ENCODE data around the gene TMEM217.

TMEM217 gene

DNA sequence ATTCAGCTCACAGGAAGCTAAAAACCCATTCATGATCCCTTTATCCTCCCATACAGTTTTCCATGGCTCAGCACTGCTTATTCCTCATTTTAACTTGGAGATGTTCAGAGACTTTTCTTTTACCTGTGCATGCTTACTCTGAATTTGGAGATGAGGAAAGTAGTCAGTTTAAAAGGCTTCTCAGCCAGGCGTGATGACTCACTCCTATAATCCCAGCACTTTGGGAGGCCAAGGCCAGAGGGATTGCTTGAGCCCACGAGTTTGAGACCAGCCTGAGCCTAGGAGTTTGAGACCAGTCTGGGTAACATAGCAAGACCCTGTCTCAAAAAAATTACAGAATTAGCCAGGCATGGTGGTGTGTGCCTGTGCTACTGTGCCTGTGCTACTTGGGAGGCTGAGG lies 30.3 kb upstream of the TMEM217 start:
- no peak overlapping the region for H3K27ac ChIP-seq (ENCODE audit: low read depth, low read length, poor library complexity, severe bottlenecking)
- no peaks in the 10 kb centered on the region for H3K9me3 ChIP-seq (ENCODE audit: low read length)
- H4K20me1 ChIP-seq (ENCODE audit: insufficient read depth, low read length) = no peaks in the 10 kb centered on the region
- no peak for TF ChIP-seq EZH2 (IDR thresholded peaks at IDR 0.05; ENCODE audit: borderline replicate concordance, low read length)
- TF ChIP-seq CTCF (IDR thresholded peaks at IDR 0.05; ENCODE audit: low read length) = no peak
- H3F3A ChIP-seq (ENCODE audit: insufficient read depth, low read length) = no peaks in the 10 kb centered on the region
- no peak overlapping the region for H3K9ac ChIP-seq (ENCODE audit: low read length)
- no peaks in the 10 kb centered on the region for H3K79me2 ChIP-seq (ENCODE audit: insufficient read depth, low read length)
- no peak overlapping the region for H3K4me2 ChIP-seq (ENCODE audit: low read length)
- no peaks in the 10 kb centered on the region for H3K9me2 ChIP-seq (ENCODE audit: low read depth, low read length)
- peaks cover 57% of the 10 kb centered on the region for H3K36me3 ChIP-seq (ENCODE audit: insufficient read depth, low read length)
- H2AFZ ChIP-seq (ENCODE audit: low read length) = no peak overlapping the region
- no peaks in the 10 kb centered on the region for H3K27me3 ChIP-seq (ENCODE audit: insufficient read depth, low read length)
- no peak overlapping the region for H3K4me3 ChIP-seq (ENCODE audit: low read depth, low read length, poor library complexity, severe bottlenecking)
- peaks cover 3% of the 10 kb centered on the region for H3K4me1 ChIP-seq (ENCODE audit: insufficient read depth, low read length, severe bottlenecking)

DNA sequence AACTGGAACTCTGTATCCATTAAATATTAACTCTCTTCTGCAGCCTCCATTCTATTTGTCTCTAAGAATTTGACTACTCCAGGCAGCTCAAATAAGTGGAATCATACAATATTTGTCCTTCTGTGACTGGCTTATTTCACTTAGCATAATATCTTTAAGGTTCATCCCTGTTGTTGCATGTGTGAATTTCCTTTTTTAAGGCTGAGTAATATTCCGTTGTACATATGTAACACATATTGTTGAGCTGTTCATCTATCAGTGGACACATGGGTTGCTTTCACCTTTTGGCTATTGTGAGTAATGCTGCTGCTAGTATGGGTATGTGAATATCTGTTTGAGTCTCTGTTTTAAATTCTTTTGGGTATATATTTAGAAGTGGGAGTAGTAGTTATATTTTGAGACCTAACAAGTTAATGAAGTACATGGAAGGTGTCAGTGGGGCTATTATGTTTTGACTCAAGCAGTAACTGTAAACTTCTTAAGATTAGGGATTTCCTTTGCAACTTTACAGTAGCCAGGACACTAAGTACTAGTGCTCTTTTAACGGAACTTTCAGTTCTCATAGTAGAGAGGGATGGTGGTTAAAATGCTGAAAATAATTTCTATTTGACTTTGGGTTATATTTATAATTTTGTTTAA lies 29.7 kb upstream of the TMEM217 start:
- H2AFZ ChIP-seq (ENCODE audit: low read length) = no peak overlapping the region

GRCh38 chr6:37285861-37286311 lies 27.9 kb upstream of the TMEM217 start:
- Histone ChIP-seq H3K9me2 (ENCODE audit: low read depth, low read length) (no peaks in the 10 kb centered on the region), H4K20me1 (ENCODE audit: insufficient read depth, low read length) (no peaks in the 10 kb centered on the region), H3K79me2 (ENCODE audit: insufficient read depth, low read length) (no peaks in the 10 kb centered on the region), H3K9me3 (ENCODE audit: low read length) (no peaks in the 10 kb centered on the region), H3K27ac (ENCODE audit: low read depth, low read length, poor library complexity, severe bottlenecking) (no peak overlapping the region), H3K4me2 (ENCODE audit: low read length) (no peak overlapping the region), H2AFZ (ENCODE audit: low read length) (no peak overlapping the region), H3K9ac (ENCODE audit: low read length) (no peak overlapping the region), H3F3A (ENCODE audit: insufficient read depth, low read length) (no peaks in the 10 kb centered on the region), H3K4me3 (ENCODE audit: low read depth, low read length, poor library complexity, severe bottlenecking) (no peak overlapping the region), H3K27me3 (ENCODE audit: insufficient read depth, low read length) (no peaks in the 10 kb centered on the region), H3K4me1 (ENCODE audit: insufficient read depth, low read length, severe bottlenecking) (peaks cover 3% of the 10 kb centered on the region), H3K36me3 (ENCODE audit: insufficient read depth, low read length) (peaks cover 60% of the 10 kb centered on the region)
- no peak for TF ChIP-seq CTCF (IDR thresholded peaks at IDR 0.05; ENCODE audit: low read length)
- TF ChIP-seq EZH2 (IDR thresholded peaks at IDR 0.05; ENCODE audit: borderline replicate concordance, low read length) = no peak

More for the DNA sequence above, 29.7 kb upstream of the TMEM217 start:
- no peak for TF ChIP-seq EZH2 (IDR thresholded peaks at IDR 0.05; ENCODE audit: borderline replicate concordance, low read length)
- TF ChIP-seq CTCF (IDR thresholded peaks at IDR 0.05; ENCODE audit: low read length) = no peak
- Histone ChIP-seq H3K4me3 (ENCODE audit: low read depth, low read length, poor library complexity, severe bottlenecking) (no peak overlapping the region), H3K9me2 (ENCODE audit: low read depth, low read length) (no peaks in the 10 kb centered on the region), H3K4me2 (ENCODE audit: low read length) (no peak overlapping the region), H3K9me3 (ENCODE audit: low read length) (no peaks in the 10 kb centered on the region), H3K27ac (ENCODE audit: low read depth, low read length, poor library complexity, severe bottlenecking) (no peak overlapping the region), H3K27me3 (ENCODE audit: insufficient read depth, low read length) (no peaks in the 10 kb centered on the region), H4K20me1 (ENCODE audit: insufficient read depth, low read length) (no peaks in the 10 kb centered on the region), H3K4me1 (ENCODE audit: insufficient read depth, low read length, severe bottlenecking) (peaks cover 3% of the 10 kb centered on the region), H3K36me3 (ENCODE audit: insufficient read depth, low read length) (peaks cover 63% of the 10 kb centered on the region), H3K79me2 (ENCODE audit: insufficient read depth, low read length) (no peaks in the 10 kb centered on the region), H3K9ac (ENCODE audit: low read length) (no peak overlapping the region), H3F3A (ENCODE audit: insufficient read depth, low read length) (no peaks in the 10 kb centered on the region)

Data from OCI-LY1 (cell line).